G401 (cell line): ENCODE results near the gene MYL12B. TPM values are rescaled to one million over a fixed set of nuclear protein-coding genes. Genes with fewer than 3 reads are reported as not detected.
"Not testable (repeated sequence)": the region's sequence is repeated elsewhere in the genome, so short reads cannot be mapped to it uniquely, and the experiment has no call there.

Experiments used
- DNase-seq: peaks from one replicate; pipeline ENCODE4 v3.0.0-alpha.2; 2015; ENCODE audit warnings: low spot score
- in situ Hi-C: cut with HindIII; loops from 2 replicates; pipeline ENCODE4 v1.10.0; 2016; ENCODE audit warnings: low sequenced_read_pairs, mixed read lengths
- total RNA-seq: library from RNA; depleted of rRNA; stranded (reverse); fragments of >200 nt; shearing (Covaris generic); gene quantifications from 2 replicates; pipeline ENCODE4 v1.2.3, GENCODE V29; 2014

MYL12B gene
- total RNA-seq, 1 experiment from 2014 or later: 820 TPM

- in situ Hi-C loops: no loop called here
- DNase-seq: peak; percentile 95
Measured at GRCh38 chr18:3283908-3284307, 22.0 kb downstream of the MYL12B start.

- in situ Hi-C loops: no loop called here
- DNase-seq: no peak
Measured at GRCh38 chr18:3284501-3284900, 22.6 kb downstream of the MYL12B start.

- DNase-seq: no peak
- in situ Hi-C loops: no loop called here
Measured at GRCh38 chr18:3286159-3286558, 24.2 kb downstream of the MYL12B start.

GRCh38 chr18:3293196-3293951, 31.4 kb downstream of the MYL12B start:
- in situ Hi-C loops: no loop called here
- DNase-seq: no peak

GRCh38 chr18:3294435-3295080, 32.6 kb downstream of the MYL12B start:
- in situ Hi-C loops: no loop called here

GRCh38 chr18:3297025-3297984, 35.4 kb downstream of the MYL12B start:
- in situ Hi-C loops: no loop called here
- peak; percentile 66 for DNase-seq

More at GRCh38 chr18:3294435-3295080, 32.6 kb downstream of the MYL12B start:
- no peak for DNase-seq

GRCh38 chr18:3304832-3305231, 42.9 kb downstream of the MYL12B start:
- DNase-seq: no peak
- in situ Hi-C loops: no loop called here

DNA sequence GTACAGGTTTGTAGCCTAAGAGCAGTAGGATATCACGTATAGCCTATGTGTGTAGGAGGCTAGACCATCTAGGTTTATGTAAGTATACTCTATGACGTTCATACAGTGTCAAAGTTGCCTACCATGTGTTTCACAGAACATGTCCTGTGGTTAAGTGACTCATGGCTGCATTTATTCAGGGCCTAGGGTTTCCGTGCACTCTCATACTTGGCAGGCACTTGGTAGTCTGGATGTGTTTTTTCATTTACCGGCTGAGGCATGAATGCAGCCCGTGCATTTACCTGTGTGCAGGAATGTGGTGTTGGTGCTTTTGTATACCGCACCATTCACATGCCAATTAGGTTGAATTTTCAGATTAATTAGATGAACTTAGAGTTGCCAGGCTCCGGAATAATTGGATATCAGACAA, 43.4 kb downstream of the MYL12B start:
- in situ Hi-C loops: no loop called here
- DNase-seq: peak; percentile 23

DNA sequence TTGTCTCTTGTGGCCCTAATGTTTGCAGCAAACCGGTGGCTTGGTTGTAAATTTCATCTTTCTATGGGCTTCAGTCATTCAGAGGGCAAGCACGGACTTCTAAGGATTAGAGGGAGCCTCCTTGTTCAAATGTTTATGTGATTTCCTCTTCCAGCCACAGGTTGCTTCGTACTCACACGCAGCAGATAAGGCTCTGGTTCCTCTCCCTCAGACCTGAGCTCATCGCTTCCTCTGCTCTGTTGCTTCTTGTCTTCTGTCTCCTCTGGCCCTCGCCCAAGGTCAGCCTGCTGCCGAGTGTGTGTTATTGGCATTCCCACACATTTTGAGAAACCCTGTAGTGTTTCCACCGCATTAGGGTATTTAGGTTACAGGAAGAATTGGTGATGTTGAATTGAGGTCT, 44.0 kb downstream of the MYL12B start:
- in situ Hi-C loops: no loop called here
- DNase-seq: peak; percentile 85

GRCh38 chr18:3306391-3306790, 44.5 kb downstream of the MYL12B start:
- in situ Hi-C loops: no loop called here
- no peak for DNase-seq

GRCh38 chr18:3313685-3314084, 51.8 kb downstream of the MYL12B start:
- no peak for DNase-seq
- in situ Hi-C loops: no loop called here

DNA sequence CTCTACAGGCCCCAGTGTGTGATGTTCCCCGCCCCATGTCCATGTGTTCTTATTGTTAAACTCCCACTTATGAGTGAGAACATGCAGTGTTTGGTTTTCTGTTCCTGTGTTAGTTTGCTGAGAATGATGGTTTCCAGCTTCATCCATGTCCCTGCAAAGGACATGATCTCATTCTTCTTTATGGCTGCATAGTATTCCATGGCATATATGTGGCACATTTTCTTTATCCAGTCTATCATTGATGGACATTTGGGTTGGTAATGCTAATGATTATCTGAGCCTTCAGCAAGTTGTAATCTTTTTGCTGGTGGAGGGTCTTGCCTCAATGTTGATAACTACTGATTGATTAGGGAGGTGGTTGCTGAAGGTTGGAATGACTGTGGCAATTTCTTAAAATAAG, 53.4 kb downstream of the MYL12B start:
- DNase-seq, in situ Hi-C loops: not testable (repeated sequence)

- DNase-seq: no peak
- in situ Hi-C loops: no loop called here
Measured at GRCh38 chr18:3319399-3319798, 57.5 kb downstream of the MYL12B start.

DNA sequence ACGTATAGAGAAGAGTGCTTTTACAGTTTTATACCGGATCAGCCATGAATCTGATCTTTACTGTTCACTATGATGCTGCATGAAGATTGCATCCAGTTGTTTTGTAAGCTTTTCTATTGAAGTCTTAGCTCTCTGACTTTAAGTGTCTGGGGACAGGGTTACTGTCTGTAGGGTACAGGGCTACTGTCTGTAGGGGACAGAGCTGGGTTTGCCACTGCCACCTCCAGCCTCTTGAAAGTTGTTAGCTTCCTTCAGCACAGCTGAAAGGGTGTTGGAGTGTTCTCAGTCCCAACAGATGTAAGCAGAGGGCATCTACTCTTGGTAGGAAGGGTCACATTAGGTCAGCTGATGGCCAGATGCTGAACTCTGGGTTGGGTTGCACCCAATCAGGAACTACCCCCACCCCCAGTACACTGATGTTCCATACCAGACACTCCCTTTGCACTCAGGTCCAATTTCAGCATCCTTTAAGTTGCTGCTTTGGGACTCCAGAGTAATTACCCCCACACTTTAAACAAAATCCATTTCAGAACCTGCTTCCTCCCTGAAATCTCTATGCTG, 58.0 kb downstream of the MYL12B start:
- in situ Hi-C loops: no loop called here
- DNase-seq: no peak

DNA sequence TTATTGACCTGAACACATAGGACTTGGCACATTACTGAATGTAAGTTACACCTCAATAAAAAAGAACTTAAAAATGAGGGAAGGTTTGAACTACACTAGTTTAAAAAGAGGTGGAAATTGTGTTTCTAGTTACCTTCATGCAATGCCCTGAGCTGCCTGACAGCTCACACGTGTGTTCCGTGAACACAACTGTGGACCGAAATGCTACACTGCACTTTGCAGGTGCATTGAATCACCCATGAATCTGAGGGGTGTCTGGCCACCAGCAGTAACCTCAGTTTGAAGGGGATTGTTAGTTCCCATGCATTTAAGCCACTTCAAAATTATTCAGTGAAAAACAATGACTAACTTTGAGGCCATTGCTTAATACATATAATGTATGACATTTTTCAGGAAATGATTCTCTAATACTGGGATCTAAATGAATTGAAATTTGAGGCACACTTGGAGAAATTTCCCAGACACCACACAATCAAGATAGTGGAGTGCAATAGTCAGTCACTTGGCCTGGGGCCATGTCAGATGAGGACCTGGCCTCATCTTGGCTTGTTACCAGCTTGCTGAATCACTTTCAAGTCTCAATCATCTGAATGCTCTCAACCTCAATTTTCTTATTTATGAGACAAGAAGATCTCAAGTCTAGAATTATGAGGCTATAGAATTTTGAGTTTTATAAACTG, 59.3 kb downstream of the MYL12B start:
- in situ Hi-C loops: no loop called here
- no peak for DNase-seq

GRCh38 chr18:3323900-3324299, 62.0 kb downstream of the MYL12B start:
- in situ Hi-C loops: no loop called here
- DNase-seq: no peak
